K562 (cell line): ENCODE results near the gene LBR. TPM values are rescaled to one million over a fixed set of nuclear protein-coding genes. Genes with fewer than 3 reads are reported as not detected.
A peak's percentile ranks its signal among the peaks of the same experiment; 100 is the strongest.

Experiments
- CHD1 ChIP-seq: fragments of 200-600 bp; sonication (generic); IDR thresholded peaks from one replicate; pipeline ENCODE4 v1.6.1; 2012; ENCODE audit warnings: mild to moderate bottlenecking, moderate library complexity, low read length, inconsistent platforms
- CHD2 ChIP-seq: IDR thresholded peaks from 2 replicates; pipeline ENCODE4 v1.6.1; 2011; ENCODE audit warnings: low read depth, low read length
- ETV5 ChIP-seq: sonication (generic); formaldehyde crosslinking; IDR thresholded peaks from 2 replicates; pipeline ENCODE4 v1.4.0; 2020; ENCODE audit warnings: low read depth, mild to moderate bottlenecking, missing genetic modification reagents
- HCFC1 ChIP-seq: IDR thresholded peaks from 2 replicates; pipeline ENCODE4 v1.6.1; 2012; ENCODE audit warnings: low read depth, low read length, improper control_type of control experiment
- HIVEP1 ChIP-seq: fragments of 250-450 bp; sonication (Bioruptor Pico); IDR thresholded peaks from 2 replicates; pipeline ENCODE4 v1.4.0; 2020; ENCODE audit warnings: mild to moderate bottlenecking
- HLTF ChIP-seq: fragments of 450-650 bp; IDR thresholded peaks from 2 replicates; pipeline ENCODE4 v1.6.1; 2016
- MTA1 ChIP-seq: fragments of 450-650 bp; IDR thresholded peaks from 2 replicates; pipeline ENCODE4 v1.6.1; 2017; ENCODE audit warnings: borderline replicate concordance
- SIN3A ChIP-seq, 2 experiments: fragments of 150-350 bp in 1 of 2; IDR thresholded peaks; 2 replicates each; pipeline ENCODE4 v1.6.1; 2011 to 2016; ENCODE audit warnings: borderline replicate concordance in 2 of 2, low read depth in 2 of 2, low read length in 2 of 2, mild to moderate bottlenecking in 2 of 2, moderate library complexity in 2 of 2; ENCODE audit not compliant: control insufficient read depth in 1 of 2
- SRSF1 ChIP-seq: fragments of 200-400 bp; formaldehyde crosslinking; IDR thresholded peaks from 2 replicates; pipeline ENCODE4 v1.6.1; 2017; ENCODE audit warnings: mild to moderate bottlenecking, low read depth, low read length, moderate library complexity
- ZNF239 ChIP-seq: fragments of 250-450 bp; sonication (Bioruptor Pico); IDR thresholded peaks from 2 replicates; pipeline ENCODE4 v1.4.0; 2020; ENCODE audit warnings: mild to moderate bottlenecking
- ZNF76 ChIP-seq: fragments of 250-450 bp; sonication (Bioruptor Pico); IDR thresholded peaks from 2 replicates; pipeline ENCODE4 v1.4.0; 2020; ENCODE audit warnings: mild to moderate bottlenecking, moderate library complexity, borderline replicate concordance
- polyA plus RNA-seq, 8 experiments: library from polyadenylated mRNA; depleted of rRNA in 4 of 8; stranded (reverse) in 5 of 8; unstranded in 3 of 8; fragments of >200 nt; fragmentation: Nextera tagmentation in 2 of 8; fragmentation: Illumina TruSeq in 1 of 8; extraction: Ambion mirVana in 2 of 8; extraction: Trizol in 1 of 8; gene quantifications; 2 replicates each; pipeline versions ENCODE4 v1.2.1 to v1.2.3, GENCODE V29; 2011 to 2014; ENCODE audit warnings: inconsistent platforms in 1 of 8, missing spikeins in 1 of 8
- total RNA-seq, 7 experiments: library from RNA; depleted of rRNA in 6 of 7; stranded (reverse); fragments of >200 nt in 6 of 7; fragmentation: Illumina TruSeq in 2 of 7; extraction: Trizol in 2 of 7; gene quantifications; 2 replicates each; pipeline versions ENCODE4 v1.2.1 to v1.2.3, GENCODE V29; 2011 to 2021; ENCODE audit warnings: low replicate concordance in 1 of 7
- TF ChIP-seq, protein P1 (sequence below): sonication (generic); formaldehyde crosslinking; IDR thresholded peaks from 2 replicates; pipeline ENCODE4 v1.8.1; 2023; ENCODE audit warnings: mild to moderate bottlenecking, missing genetic modification reagents, moderate library complexity
- TF ChIP-seq, protein P2 (sequence below): conservative IDR thresholded peaks from 2 replicates; pipeline ENCODE4 v1.6.1; 2011; ENCODE audit warnings: low read depth, mild to moderate bottlenecking, low read length; ENCODE audit not compliant: control insufficient read depth
- TF ChIP-seq, protein P3 (sequence below): fragments of 250-450 bp; sonication (Bioruptor Pico); IDR thresholded peaks from 2 replicates; pipeline ENCODE4 v1.8.0; 2022; ENCODE audit warnings: moderate library complexity, mild to moderate bottlenecking, inconsistent platforms
- TF ChIP-seq, protein P4 (sequence below), 2 experiments: fragments of 450-650 bp; formaldehyde crosslinking in 1 of 2; IDR thresholded peaks; 2 replicates each; pipeline versions ENCODE4 v1.4.0 to v1.6.1; 2014 to 2020; ENCODE audit warnings: mild to moderate bottlenecking in 2 of 2, borderline replicate concordance in 1 of 2, low read depth in 1 of 2

The LBR gene
- total and polyA plus RNA-seq, 9 of the 15 experiments (the other 6 are each of a cell fraction or from before 2014, with no cell fraction given), result 102 to 229 (median 197) TPM

DNA sequence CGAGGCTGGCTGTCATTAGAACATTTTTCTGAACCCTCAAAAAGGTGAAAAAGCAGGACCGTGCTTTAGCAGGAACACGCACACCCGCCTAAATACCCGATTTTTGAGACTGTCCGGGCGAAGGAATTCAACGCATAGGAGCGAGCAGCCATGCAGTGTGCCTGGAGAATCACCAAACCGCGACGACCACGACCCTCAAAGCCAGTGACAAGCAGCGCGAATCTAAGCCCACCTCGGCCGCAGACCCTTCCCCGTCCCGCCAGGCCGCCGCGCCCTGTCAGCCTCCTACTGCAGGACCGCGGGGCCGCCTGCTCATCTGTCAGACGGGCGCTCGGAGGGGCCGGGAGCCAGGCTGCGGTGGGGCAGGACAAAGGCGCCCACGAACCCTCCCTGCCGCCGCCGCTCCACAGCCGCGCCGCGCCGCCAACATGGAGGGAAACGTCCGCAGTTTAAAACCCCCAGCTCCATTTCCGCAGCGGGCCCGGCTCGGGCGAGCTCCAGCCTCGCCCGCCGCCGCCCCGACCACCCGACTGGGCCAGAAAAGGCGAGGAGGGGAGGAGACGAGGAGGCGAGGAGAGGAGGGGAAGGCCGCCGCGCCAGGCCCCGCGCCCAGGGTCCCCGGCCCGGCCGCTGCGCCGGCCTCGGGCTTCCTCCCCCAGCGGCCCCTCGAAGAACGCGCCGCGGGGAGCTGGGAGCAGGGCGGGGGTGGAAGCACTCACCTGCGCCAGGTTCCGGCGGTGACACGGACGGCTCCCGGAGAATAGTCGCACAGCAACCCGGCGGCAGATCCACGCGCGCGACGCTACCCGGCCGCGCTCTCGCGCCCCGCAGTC, at the start of gene LBR (continued):
- TF ChIP-seq ZNF239 (CRISPR knock-in tag), result peak; percentile 9; the same call in 1 of the 2 replicates
- TF ChIP-seq, protein P1, sequence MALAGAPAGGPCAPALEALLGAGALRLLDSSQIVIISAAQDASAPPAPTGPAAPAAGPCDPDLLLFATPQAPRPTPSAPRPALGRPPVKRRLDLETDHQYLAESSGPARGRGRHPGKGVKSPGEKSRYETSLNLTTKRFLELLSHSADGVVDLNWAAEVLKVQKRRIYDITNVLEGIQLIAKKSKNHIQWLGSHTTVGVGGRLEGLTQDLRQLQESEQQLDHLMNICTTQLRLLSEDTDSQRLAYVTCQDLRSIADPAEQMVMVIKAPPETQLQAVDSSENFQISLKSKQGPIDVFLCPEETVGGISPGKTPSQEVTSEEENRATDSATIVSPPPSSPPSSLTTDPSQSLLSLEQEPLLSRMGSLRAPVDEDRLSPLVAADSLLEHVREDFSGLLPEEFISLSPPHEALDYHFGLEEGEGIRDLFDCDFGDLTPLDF (CRISPR knock-in tag), result 0 out of 2 replicates have a peak, but pooled peaks have one; percentile 51
- no peak for TF ChIP-seq HLTF
- TF ChIP-seq, protein P2, sequence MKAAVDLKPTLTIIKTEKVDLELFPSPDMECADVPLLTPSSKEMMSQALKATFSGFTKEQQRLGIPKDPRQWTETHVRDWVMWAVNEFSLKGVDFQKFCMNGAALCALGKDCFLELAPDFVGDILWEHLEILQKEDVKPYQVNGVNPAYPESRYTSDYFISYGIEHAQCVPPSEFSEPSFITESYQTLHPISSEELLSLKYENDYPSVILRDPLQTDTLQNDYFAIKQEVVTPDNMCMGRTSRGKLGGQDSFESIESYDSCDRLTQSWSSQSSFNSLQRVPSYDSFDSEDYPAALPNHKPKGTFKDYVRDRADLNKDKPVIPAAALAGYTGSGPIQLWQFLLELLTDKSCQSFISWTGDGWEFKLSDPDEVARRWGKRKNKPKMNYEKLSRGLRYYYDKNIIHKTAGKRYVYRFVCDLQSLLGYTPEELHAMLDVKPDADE, result peak; percentile 66
- no peak for TF ChIP-seq CHD2
- peak; percentile 72; the same call in 1 of the 2 replicates for TF ChIP-seq ZNF76 (CRISPR knock-in tag)
- TF ChIP-seq MTA1, result no peak
- TF ChIP-seq, protein P3, sequence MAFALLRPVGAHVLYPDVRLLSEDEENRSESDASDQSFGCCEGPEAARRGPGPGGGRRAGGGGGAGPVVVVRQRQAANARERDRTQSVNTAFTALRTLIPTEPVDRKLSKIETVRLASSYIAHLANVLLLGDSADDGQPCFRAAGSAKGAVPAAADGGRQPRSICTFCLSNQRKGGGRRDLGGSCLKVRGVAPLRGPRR, result 0 out of 2 replicates have a peak, but pooled peaks have one; percentile 26
- no peak for TF ChIP-seq HCFC1
- TF ChIP-seq SRSF1, result no peak
- TF ChIP-seq SIN3A (IDR thresholded peaks at IDR 0.05; ENCODE audit: borderline replicate concordance in 2 of 2, control insufficient read depth in 1 of 2, low read depth in 2 of 2, low read length in 2 of 2), result peak in 1 of 2 experiments; percentile 62; a peak in 1 of 4 replicates
- no peak for TF ChIP-seq CHD1
- TF ChIP-seq, protein P4, sequence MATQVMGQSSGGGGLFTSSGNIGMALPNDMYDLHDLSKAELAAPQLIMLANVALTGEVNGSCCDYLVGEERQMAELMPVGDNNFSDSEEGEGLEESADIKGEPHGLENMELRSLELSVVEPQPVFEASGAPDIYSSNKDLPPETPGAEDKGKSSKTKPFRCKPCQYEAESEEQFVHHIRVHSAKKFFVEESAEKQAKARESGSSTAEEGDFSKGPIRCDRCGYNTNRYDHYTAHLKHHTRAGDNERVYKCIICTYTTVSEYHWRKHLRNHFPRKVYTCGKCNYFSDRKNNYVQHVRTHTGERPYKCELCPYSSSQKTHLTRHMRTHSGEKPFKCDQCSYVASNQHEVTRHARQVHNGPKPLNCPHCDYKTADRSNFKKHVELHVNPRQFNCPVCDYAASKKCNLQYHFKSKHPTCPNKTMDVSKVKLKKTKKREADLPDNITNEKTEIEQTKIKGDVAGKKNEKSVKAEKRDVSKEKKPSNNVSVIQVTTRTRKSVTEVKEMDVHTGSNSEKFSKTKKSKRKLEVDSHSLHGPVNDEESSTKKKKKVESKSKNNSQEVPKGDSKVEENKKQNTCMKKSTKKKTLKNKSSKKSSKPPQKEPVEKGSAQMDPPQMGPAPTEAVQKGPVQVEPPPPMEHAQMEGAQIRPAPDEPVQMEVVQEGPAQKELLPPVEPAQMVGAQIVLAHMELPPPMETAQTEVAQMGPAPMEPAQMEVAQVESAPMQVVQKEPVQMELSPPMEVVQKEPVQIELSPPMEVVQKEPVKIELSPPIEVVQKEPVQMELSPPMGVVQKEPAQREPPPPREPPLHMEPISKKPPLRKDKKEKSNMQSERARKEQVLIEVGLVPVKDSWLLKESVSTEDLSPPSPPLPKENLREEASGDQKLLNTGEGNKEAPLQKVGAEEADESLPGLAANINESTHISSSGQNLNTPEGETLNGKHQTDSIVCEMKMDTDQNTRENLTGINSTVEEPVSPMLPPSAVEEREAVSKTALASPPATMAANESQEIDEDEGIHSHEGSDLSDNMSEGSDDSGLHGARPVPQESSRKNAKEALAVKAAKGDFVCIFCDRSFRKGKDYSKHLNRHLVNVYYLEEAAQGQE (IDR thresholded peaks at IDR 0.05; ENCODE audit: borderline replicate concordance), result no peak
- TF ChIP-seq, protein P4 (CRISPR knock-in tag; IDR thresholded peaks at IDR 0.05; ENCODE audit: low read depth), result 0 out of 2 replicates have a peak, but pooled peaks have one; percentile 50
- TF ChIP-seq ETV5 (CRISPR knock-in tag), result no peak; the same call in 1 of the 2 replicates
- 0 out of 2 replicates have a peak, but pooled peaks have one; percentile 64 for TF ChIP-seq HIVEP1 (CRISPR knock-in tag)
